ENCODE measurements around the gene MAP2K3.

The MAP2K3 gene

GRCh38 chr17:21355586-21355985 lies 71.1 kb downstream of the MAP2K3 start:
- no peak for DNase-seq

- no peak for DNase-seq
Measured at GRCh38 chr17:21356537-21357127, 72.1 kb downstream of the MAP2K3 start.

- no peak for DNase-seq
Measured at GRCh38 chr17:21357281-21357680, 72.8 kb downstream of the MAP2K3 start.

- DNase-seq: no peak
Measured at GRCh38 chr17:21357696-21358656, 73.5 kb downstream of the MAP2K3 start.

- DNase-seq: no peak
Measured at GRCh38 chr17:21358682-21359482, 74.4 kb downstream of the MAP2K3 start.

- no peak for DNase-seq
Measured at GRCh38 chr17:21359483-21359840, 75.0 kb downstream of the MAP2K3 start.

GRCh38 chr17:21360048-21360447 lies 75.5 kb downstream of the MAP2K3 start:
- DNase-seq: no peak

- no peak for DNase-seq
Measured at GRCh38 chr17:21361020-21361809, 76.7 kb downstream of the MAP2K3 start.

- no peak for DNase-seq
Measured at GRCh38 chr17:21362331-21362931, 77.9 kb downstream of the MAP2K3 start.

GRCh38 chr17:21363776-21364642 lies 79.5 kb downstream of the MAP2K3 start:
- no peak for DNase-seq

Data from NK-92 treated with Interleukin-12 subunit alpha and Interleukin-12 subunit beta, amount 100 ng/mL, for 24 hours (cell line).